ENCODE data around the gene KRTAP10-12. TPM values are rescaled to one million over a fixed set of nuclear protein-coding genes. Genes with fewer than 3 reads are reported as not detected.

The KRTAP10-12 gene
- total RNA-seq, 4 donors from 2014 or later = not detected

GRCh38 chr21:44697811-44698734 is 1.1 kb downstream of the KRTAP10-12 start:
- TF ChIP-seq POLR2A (IDR thresholded peaks at IDR 0.05) = no peak
- no peak for TF ChIP-seq EP300 (IDR thresholded peaks at IDR 0.05; ENCODE audit: low read depth)
- no peak for TF ChIP-seq POLR2AphosphoS5 (IDR thresholded peaks at IDR 0.05)
- no peak for TF ChIP-seq CTCF (IDR thresholded peaks at IDR 0.05)
- 20 to 46% methylated on average over 1 to 19 of the region's 35 CpGs for WGBS, 2 donors (ENCODE audit: low coverage in 1 of 2)
- H3K9me3 ChIP-seq = peaks cover 3 to 4% of the 10 kb centered on the region in 2 donors
- peaks cover 74% of the 10 kb centered on the region for H3K27me3 ChIP-seq
- no peaks in the 10 kb centered on the region for H3K36me3 ChIP-seq
- in situ Hi-C loops (cut with MboI; ENCODE audit: low pct_ligation_motif_present in 1 of 4, low pct_unique_long_range_greater_than_20kb in 1 of 4, low sequenced_read_pairs in 3 of 4) = loop anchor here in 2 of 4 donors (25.0 kb wide), 1 partner anchor 111 kb away; the partner anchor contains the start of genes KRTAP10-5 (in 2 of the 2) and KRTAP10-6 (in 2 of the 2)
- H3K4me3 ChIP-seq = no peak overlapping the region
- no peak overlapping the region for H3K27ac ChIP-seq
- H3K4me1 ChIP-seq = no peaks in the 10 kb centered on the region
- intact Hi-C loops (cut with DNase I; ENCODE audit: low total_unique reads) = no loop called here
- no peak for DNase-seq

- DNase-seq = no peak
- H3K9me3 ChIP-seq = no peaks in the 10 kb centered on the region
- H3K27ac ChIP-seq = no peak overlapping the region
- in situ Hi-C loops (cut with MboI; ENCODE audit: low pct_ligation_motif_present in 1 of 4, low pct_unique_long_range_greater_than_20kb in 1 of 4, low sequenced_read_pairs in 3 of 4) = loop anchor here in 2 of 4 donors (25.0 kb wide), 1 partner anchor 112 kb away; the partner anchor contains the start of genes KRTAP10-5 (in 2 of the 2) and KRTAP10-6 (in 2 of the 2)
- peaks cover 88% of the 10 kb centered on the region for H3K27me3 ChIP-seq
- intact Hi-C loops (cut with DNase I; ENCODE audit: low total_unique reads) = no loop called here
- WGBS, 2 donors (ENCODE audit: low coverage in 1 of 2) = 47 to 51% methylated on average over 6 to 14 of the region's 17 CpGs
- H3K36me3 ChIP-seq = no peaks in the 10 kb centered on the region
- TF ChIP-seq POLR2AphosphoS5 (IDR thresholded peaks at IDR 0.05) (no peak), POLR2A (IDR thresholded peaks at IDR 0.05) (no peak), EP300 (IDR thresholded peaks at IDR 0.05; ENCODE audit: low read depth) (no peak), CTCF (IDR thresholded peaks at IDR 0.05) (no peak)
- H3K4me3 ChIP-seq = no peak overlapping the region
- no peaks in the 10 kb centered on the region for H3K4me1 ChIP-seq
These were observed 2.6 kb downstream of the KRTAP10-12 start for GRCh38 chr21:44699502-44700001.

- Histone ChIP-seq H3K4me1 (no peaks in the 10 kb centered on the region), H3K27ac (no peak overlapping the region), H3K27me3 (peaks cover 85% of the 10 kb centered on the region), H3K36me3 (no peaks in the 10 kb centered on the region), H3K9me3 (no peaks in the 10 kb centered on the region), H3K4me3 (no peak overlapping the region)
- in situ Hi-C loops (cut with MboI; ENCODE audit: low pct_ligation_motif_present in 1 of 4, low pct_unique_long_range_greater_than_20kb in 1 of 4, low sequenced_read_pairs in 3 of 4) = no loop called here
- no peak for DNase-seq
- WGBS, 2 donors (ENCODE audit: low coverage in 1 of 2) = 30 to 52% methylated on average over 2 to 21 of the region's 21 CpGs
- intact Hi-C loops (cut with DNase I; ENCODE audit: low total_unique reads) = no loop called here
- no peak for TF ChIP-seq EP300 (IDR thresholded peaks at IDR 0.05; ENCODE audit: low read depth)
- no peak for TF ChIP-seq POLR2AphosphoS5 (IDR thresholded peaks at IDR 0.05)
- TF ChIP-seq POLR2A (IDR thresholded peaks at IDR 0.05) = no peak
- no peak for TF ChIP-seq CTCF (IDR thresholded peaks at IDR 0.05)
These were observed 3.4 kb downstream of the KRTAP10-12 start for GRCh38 chr21:44700101-44701022.

All from transverse colon (tissue), 4 donors.